Measurements from ENCODE around the gene NEU1. TPM values are rescaled to one million over a fixed set of nuclear protein-coding genes. Genes with fewer than 3 reads are reported as not detected.
A peak's percentile ranks its signal among the peaks of the same experiment; 100 is the strongest.

The NEU1 gene
- total RNA-seq, 1 donor from 2014 or later = 46.9 TPM

- Mint-ChIP-seq H3K4me3 (no peak overlapping the region), H3K27ac (peak overlapping the region; percentile 21), H3K27me3 (no peaks in the 10 kb centered on the region), H3K4me1 (ENCODE audit: unreplicated experiment) (no peaks in the 10 kb centered on the region), H3K36me3 (peaks cover 9% of the 10 kb centered on the region), H3K9me3 (no peaks in the 10 kb centered on the region)
- no peak for DNase-seq (ENCODE audit: extremely low spot score, unreplicated experiment)
- TF ChIP-seq, protein P1, sequence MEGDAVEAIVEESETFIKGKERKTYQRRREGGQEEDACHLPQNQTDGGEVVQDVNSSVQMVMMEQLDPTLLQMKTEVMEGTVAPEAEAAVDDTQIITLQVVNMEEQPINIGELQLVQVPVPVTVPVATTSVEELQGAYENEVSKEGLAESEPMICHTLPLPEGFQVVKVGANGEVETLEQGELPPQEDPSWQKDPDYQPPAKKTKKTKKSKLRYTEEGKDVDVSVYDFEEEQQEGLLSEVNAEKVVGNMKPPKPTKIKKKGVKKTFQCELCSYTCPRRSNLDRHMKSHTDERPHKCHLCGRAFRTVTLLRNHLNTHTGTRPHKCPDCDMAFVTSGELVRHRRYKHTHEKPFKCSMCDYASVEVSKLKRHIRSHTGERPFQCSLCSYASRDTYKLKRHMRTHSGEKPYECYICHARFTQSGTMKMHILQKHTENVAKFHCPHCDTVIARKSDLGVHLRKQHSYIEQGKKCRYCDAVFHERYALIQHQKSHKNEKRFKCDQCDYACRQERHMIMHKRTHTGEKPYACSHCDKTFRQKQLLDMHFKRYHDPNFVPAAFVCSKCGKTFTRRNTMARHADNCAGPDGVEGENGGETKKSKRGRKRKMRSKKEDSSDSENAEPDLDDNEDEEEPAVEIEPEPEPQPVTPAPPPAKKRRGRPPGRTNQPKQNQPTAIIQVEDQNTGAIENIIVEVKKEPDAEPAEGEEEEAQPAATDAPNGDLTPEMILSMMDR (conservative IDR thresholded peaks at IDR 0.05) = no peak
These were observed 15.6 kb upstream of the NEU1 start for GRCh38 chr6:31878222-31878621.

DNA sequence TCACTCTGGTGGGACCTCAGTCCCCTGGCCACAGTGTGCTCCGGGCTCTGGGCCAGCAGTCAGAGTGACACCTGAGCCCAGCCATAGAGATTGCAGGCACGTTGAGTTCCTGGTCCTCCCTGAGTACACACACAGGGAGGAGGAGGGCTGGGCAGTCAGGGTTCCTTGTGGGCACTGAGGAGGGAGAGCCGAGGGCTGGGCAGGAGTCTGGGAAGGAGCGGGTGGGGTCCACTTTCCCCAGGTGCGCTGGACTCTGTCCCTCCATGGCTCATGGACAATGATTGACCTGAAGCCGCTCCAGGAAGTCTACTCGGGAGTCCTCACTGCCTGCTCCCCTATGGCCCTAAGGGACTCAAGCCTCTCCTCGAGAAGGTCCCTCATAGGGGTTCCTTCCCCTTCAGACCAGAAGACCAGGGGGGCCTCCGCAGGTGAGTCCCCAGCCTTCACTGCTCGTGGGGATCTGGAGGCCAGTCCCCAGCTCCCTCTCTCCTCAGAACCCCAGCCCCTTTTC lies 15.1 kb upstream of the NEU1 start:
- no peaks in the 10 kb centered on the region for H3K27me3 Mint-ChIP-seq
- H3K4me1 Mint-ChIP-seq (ENCODE audit: unreplicated experiment) = no peaks in the 10 kb centered on the region
- no peaks in the 10 kb centered on the region for H3K9me3 Mint-ChIP-seq
- no peak for DNase-seq (ENCODE audit: extremely low spot score, unreplicated experiment)
- TF ChIP-seq, protein P1 (conservative IDR thresholded peaks at IDR 0.05) = no peak
- peaks cover 9% of the 10 kb centered on the region for H3K36me3 Mint-ChIP-seq
- H3K27ac Mint-ChIP-seq = peak overlapping the region; percentile 21
- H3K4me3 Mint-ChIP-seq = no peak overlapping the region

- no peak overlapping the region for H3K27ac Mint-ChIP-seq
- peaks cover 9% of the 10 kb centered on the region for H3K36me3 Mint-ChIP-seq
- no peak for DNase-seq (ENCODE audit: extremely low spot score, unreplicated experiment)
- H3K27me3 Mint-ChIP-seq = no peaks in the 10 kb centered on the region
- no peak overlapping the region for H3K4me3 Mint-ChIP-seq
- H3K9me3 Mint-ChIP-seq = no peaks in the 10 kb centered on the region
- TF ChIP-seq, protein P1 (conservative IDR thresholded peaks at IDR 0.05) = no peak
- no peaks in the 10 kb centered on the region for H3K4me1 Mint-ChIP-seq (ENCODE audit: unreplicated experiment)
These were observed 14.6 kb upstream of the NEU1 start for GRCh38 chr6:31877125-31877650.

DNA sequence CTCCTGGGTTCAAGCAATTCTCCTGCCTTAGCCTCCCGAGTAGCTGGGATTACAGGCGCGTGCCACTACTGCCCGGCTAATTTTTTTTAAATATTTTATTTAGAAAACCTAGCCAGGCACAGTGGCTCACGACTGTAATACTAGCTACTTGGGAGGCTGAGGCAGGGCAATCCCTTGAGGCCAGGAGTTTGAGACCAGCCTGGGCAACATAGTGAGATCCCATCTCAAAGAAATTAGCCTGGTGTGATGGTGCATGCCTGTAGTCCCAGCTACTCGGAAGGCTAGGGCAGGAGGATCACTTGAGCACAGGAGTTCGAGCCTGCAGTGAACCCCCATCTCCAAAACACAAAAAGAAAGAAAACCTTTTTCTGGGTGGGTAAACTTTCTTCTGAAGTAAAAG lies 13.7 kb upstream of the NEU1 start:
- TF ChIP-seq, protein P1 (conservative IDR thresholded peaks at IDR 0.05) = no peak
- no peak for DNase-seq (ENCODE audit: extremely low spot score, unreplicated experiment)
- Mint-ChIP-seq H3K4me3 (no peak overlapping the region), H3K27me3 (no peaks in the 10 kb centered on the region), H3K4me1 (ENCODE audit: unreplicated experiment) (no peaks in the 10 kb centered on the region), H3K36me3 (peaks cover 6% of the 10 kb centered on the region), H3K9me3 (no peaks in the 10 kb centered on the region), H3K27ac (no peak overlapping the region)

- TF ChIP-seq, protein P1 (conservative IDR thresholded peaks at IDR 0.05) = no peak
- DNase-seq (ENCODE audit: extremely low spot score, unreplicated experiment) = no peak
- no peak overlapping the region for H3K4me3 Mint-ChIP-seq
- H3K9me3 Mint-ChIP-seq = no peaks in the 10 kb centered on the region
- H3K27ac Mint-ChIP-seq = no peak overlapping the region
- no peaks in the 10 kb centered on the region for H3K27me3 Mint-ChIP-seq
- peaks cover 4% of the 10 kb centered on the region for H3K4me1 Mint-ChIP-seq (ENCODE audit: unreplicated experiment)
- H3K36me3 Mint-ChIP-seq = peaks cover 1% of the 10 kb centered on the region
These were observed 13.3 kb upstream of the NEU1 start for GRCh38 chr6:31875877-31876276.

Data from type B pancreatic cell (in vitro differentiated cells).